Activated CD8-positive, alpha-beta T cell treated with anti-CD3 and anti-CD28 coated beads for 36 hours (primary cell): ENCODE measurements around the gene ART1. TPM values are rescaled to one million over a fixed set of nuclear protein-coding genes. Genes with fewer than 3 reads are reported as not detected.

Experiments used
- ATAC-seq: fragments of 200-7000 bp; cut with Tn5 transposase; one replicate; pipeline ENCODE4 v1.10.0; 2021; ENCODE audit warnings: mild to moderate bottlenecking, moderate library complexity
- CTCF ChIA-PET: fragments of 350-600 bp; sonication (Branson Sonifier 250); formaldehyde crosslinking; loops from one replicate; lab custom pipeline; 2021; ENCODE audit warnings: antibody characterized with exemption; lab: Charles Lee
- POLR2A ChIA-PET: fragments of 350-600 bp; sonication (Branson Sonifier 250); formaldehyde crosslinking; loops from one replicate; lab custom pipeline; 2021; ENCODE audit warnings: antibody characterized with exemption; lab: Charles Lee
- DNase-seq: peaks from one replicate; pipeline ENCODE4 v3.0.0-alpha.2; 2020
- H3K27ac Mint-ChIP-seq: one replicate; pipeline ENCODE4 v1.8.0; 2021; ENCODE audit warnings: mild to moderate bottlenecking, mixed read lengths
- H3K27me3 Mint-ChIP-seq: one replicate; pipeline ENCODE4 v1.8.0; 2021; ENCODE audit warnings: mixed read lengths
- H3K36me3 Mint-ChIP-seq: one replicate; pipeline ENCODE4 v1.8.0; 2021; ENCODE audit warnings: low read depth, mixed read lengths
- H3K4me1 Mint-ChIP-seq: one replicate; pipeline ENCODE4 v1.8.0; 2021; ENCODE audit warnings: low read depth, mixed read lengths
- H3K4me3 Mint-ChIP-seq: one replicate; pipeline ENCODE4 v1.8.0; 2021; ENCODE audit warnings: mild to moderate bottlenecking, moderate library complexity, mixed read lengths
- H3K9me3 Mint-ChIP-seq: one replicate; pipeline ENCODE4 v1.8.0; 2021; ENCODE audit warnings: mixed read lengths
- CTCF ChIP-seq: fragments of 200-600 bp; IDR thresholded peaks from one replicate; pipeline ENCODE4 v1.8.0; 2022; ENCODE audit warnings: antibody characterized with exemption, mild to moderate bottlenecking
- intact Hi-C: fragments of 100-400 bp; cut with micrococcal nuclease; formaldehyde crosslinking; loops from one replicate; pipeline ENCODE4 v1.10.0; 2022
- total RNA-seq, 2 experiments: library from RNA; stranded (reverse); gene quantifications; one replicate each; pipeline ENCODE4 v1.2.3, GENCODE V29; 2021

Gene ART1
- total RNA-seq, 2 experiments from 2014 or later: not detected

- H3K9me3 Mint-ChIP-seq: no peaks in the 10 kb centered on the region
- no peak overlapping the region for H3K27ac Mint-ChIP-seq
- H3K4me1 Mint-ChIP-seq: no peaks in the 10 kb centered on the region
- intact Hi-C loops: no loop called here
- CTCF ChIA-PET: no interaction called here
- H3K36me3 Mint-ChIP-seq: no peaks in the 10 kb centered on the region
- POLR2A ChIA-PET: no interaction called here
- peaks cover 7% of the 10 kb centered on the region for H3K27me3 Mint-ChIP-seq
- no peak overlapping the region for H3K4me3 Mint-ChIP-seq
- no peak for ATAC-seq
- TF ChIP-seq CTCF: no peak
- DNase-seq: no peak
Observed at GRCh38 chr11:3659595-3660515, 14.9 kb downstream of the ART1 start.

DNA sequence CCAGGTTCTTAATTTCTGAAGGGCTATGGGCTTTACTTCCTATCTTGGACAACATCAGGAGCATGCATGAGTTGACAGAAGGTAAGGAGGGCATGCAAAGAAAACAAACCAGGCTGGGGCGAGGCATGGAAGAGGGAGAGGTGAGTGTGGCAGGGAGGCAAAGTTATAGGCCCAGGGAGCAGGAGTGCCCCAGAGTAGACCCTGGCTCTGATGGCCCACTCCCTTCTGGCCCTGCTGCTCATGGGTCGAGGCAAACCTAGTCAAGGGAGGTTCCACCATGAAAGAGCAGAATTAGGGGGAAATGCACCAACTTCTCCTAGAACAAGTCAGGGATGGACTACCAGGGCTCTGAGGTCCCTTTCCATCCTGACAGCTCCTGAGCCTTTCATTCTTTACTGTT lies 16.0 kb downstream of the ART1 start:
- intact Hi-C loops: no loop called here
- no peaks in the 10 kb centered on the region for H3K4me1 Mint-ChIP-seq
- H3K27ac Mint-ChIP-seq: no peak overlapping the region
- ChIA-PET CTCF (no interaction called here), POLR2A (no interaction called here)
- no peaks in the 10 kb centered on the region for H3K9me3 Mint-ChIP-seq
- peaks cover 3% of the 10 kb centered on the region for H3K36me3 Mint-ChIP-seq
- DNase-seq (no peak), ATAC-seq (no peak)
- H3K4me3 Mint-ChIP-seq: no peak overlapping the region
- peaks cover 3% of the 10 kb centered on the region for H3K27me3 Mint-ChIP-seq
- TF ChIP-seq CTCF: no peak

- peaks cover 3% of the 10 kb centered on the region for H3K36me3 Mint-ChIP-seq
- DNase-seq (no peak), ATAC-seq (no peak)
- ChIA-PET POLR2A (no interaction called here), CTCF (interaction anchor here (0.9 kb wide), 1 partner anchor 38 kb away, joined by 3 read pairs; no protein-coding TSS in a partner anchor)
- H3K4me1 Mint-ChIP-seq: no peaks in the 10 kb centered on the region
- no peak overlapping the region for H3K4me3 Mint-ChIP-seq
- TF ChIP-seq CTCF: no peak
- no peaks in the 10 kb centered on the region for H3K9me3 Mint-ChIP-seq
- H3K27ac Mint-ChIP-seq: no peak overlapping the region
- H3K27me3 Mint-ChIP-seq: peaks cover 3% of the 10 kb centered on the region
- intact Hi-C loops: no loop called here
Observed at GRCh38 chr11:3662856-3663255, 17.9 kb downstream of the ART1 start.

GRCh38 chr11:3664032-3664630 lies 19.2 kb downstream of the ART1 start:
- no peak overlapping the region for H3K27ac Mint-ChIP-seq
- no peak for ATAC-seq
- no peak for TF ChIP-seq CTCF
- no peaks in the 10 kb centered on the region for H3K9me3 Mint-ChIP-seq
- no peaks in the 10 kb centered on the region for H3K4me1 Mint-ChIP-seq
- no peak overlapping the region for H3K4me3 Mint-ChIP-seq
- peaks cover 6% of the 10 kb centered on the region for H3K36me3 Mint-ChIP-seq
- no peaks in the 10 kb centered on the region for H3K27me3 Mint-ChIP-seq
- no peak for DNase-seq
- ChIA-PET CTCF (interaction anchor here (0.9 kb wide), 1 partner anchor 39 kb away, joined by 3 read pairs; no protein-coding TSS in a partner anchor), POLR2A (no interaction called here)
- intact Hi-C loops: no loop called here
